H1 (cell line): Measurements from ENCODE around the gene ERCC3.
A peak's percentile ranks its signal among the peaks of the same experiment; 100 is the strongest.

ENCODE experiments used
- CTCF ChIP-seq, 3 experiments: IDR thresholded peaks; 1 replicate in 2 of 3; 2 replicates in 1 of 3; pipeline versions ENCODE4 v1.5.1 to v1.6.1; 2011; ENCODE audit warnings: low read length in 3 of 3, mild to moderate bottlenecking in 3 of 3, inconsistent platforms in 2 of 3, low read depth in 1 of 3, moderate library complexity in 1 of 3; ENCODE audit not compliant: insufficient read depth in 1 of 3; ENCODE audit errors: control extremely low read depth in 1 of 3
- EP300 ChIP-seq, 2 experiments: IDR thresholded peaks; 1 replicate in 1 of 2; 2 replicates in 1 of 2; pipeline ENCODE4 v1.6.1; 2011 to 2012; ENCODE audit warnings: low read depth in 2 of 2, low read length in 2 of 2, mild to moderate bottlenecking in 2 of 2, borderline replicate concordance in 1 of 2, inconsistent platforms in 1 of 2, moderate library complexity in 1 of 2
- GABPA ChIP-seq: IDR thresholded peaks from 2 replicates; pipeline ENCODE4 v1.6.1; 2011; ENCODE audit warnings: mild to moderate bottlenecking, low read length, moderate library complexity, borderline replicate concordance; ENCODE audit not compliant: insufficient read depth
- MAFK ChIP-seq: IDR thresholded peaks from 2 replicates; pipeline ENCODE4 v1.6.1; 2012; ENCODE audit warnings: low read depth, mild to moderate bottlenecking, improper control_type of control experiment, low read length
- MAX ChIP-seq: IDR thresholded peaks from 2 replicates; pipeline ENCODE4 v1.6.1; 2012; ENCODE audit warnings: inconsistent platforms
- RFX5 ChIP-seq: IDR thresholded peaks from 2 replicates; pipeline ENCODE4 v1.6.1; 2011; ENCODE audit warnings: low read depth, low read length, improper control_type of control experiment, borderline replicate concordance

GRCh38 chr2:127270663-127271062, 23.3 kb downstream of the ERCC3 start:
- TF ChIP-seq CTCF (IDR thresholded peaks at IDR 0.05; ENCODE audit: control extremely low read depth in 1 of 3, insufficient read depth in 1 of 3, low read depth in 1 of 3, low read length in 3 of 3), result peak in 2 of 3 experiments; percentile 44 to 54; a peak in 2 of 4 replicates
- no peak for TF ChIP-seq GABPA
- TF ChIP-seq EP300 (IDR thresholded peaks at IDR 0.05; ENCODE audit: borderline replicate concordance in 1 of 2, low read depth in 2 of 2, low read length in 2 of 2), result no peak
- TF ChIP-seq RFX5, result no peak
- no peak for TF ChIP-seq MAFK
- TF ChIP-seq MAX, result no peak
